B cell (primary cell): Measurements from ENCODE around the gene PIAS4. TPM values are rescaled to one million over a fixed set of nuclear protein-coding genes. Genes with fewer than 3 reads are reported as not detected.
A peak's percentile ranks its signal among the peaks of the same experiment; 100 is the strongest.

ENCODE experiments used
- ATAC-seq: fragments of 200-7000 bp; cut with Tn5 transposase; one replicate; pipeline ENCODE4 v1.10.0; 2021; ENCODE audit warnings: low read depth, mild to moderate bottlenecking, moderate number of reproducible peaks, moderate library complexity
- CTCF ChIA-PET: fragments of 350-600 bp; sonication (Branson Sonifier 250); formaldehyde crosslinking; loops from one replicate; lab custom pipeline; 2021; ENCODE audit warnings: antibody characterized with exemption, inconsistent platforms; lab: Charles Lee
- POLR2A ChIA-PET: fragments of 350-600 bp; sonication (Branson Sonifier 250); formaldehyde crosslinking; loops from one replicate; lab custom pipeline; 2021; ENCODE audit warnings: antibody characterized with exemption; lab: Charles Lee
- DNase-seq: peaks from one replicate; pipeline ENCODE4 v3.0.0; 2013
- H2AFZ ChIP-seq: 2 replicates; pipeline ENCODE4 v1.6.1; 2012; ENCODE audit warnings: mild to moderate bottlenecking, low read depth, low read length; ENCODE audit not compliant: insufficient read depth, poor library complexity, severe bottlenecking
- H3K27ac ChIP-seq, 2 donors: 1 replicate in 1 of 2; 2 replicates in 1 of 2; pipeline ENCODE4 v1.5.1; 2012 to 2013; ENCODE audit warnings: low read length in 2 of 2, mild to moderate bottlenecking in 2 of 2, moderate library complexity in 1 of 2
- H3K27me3 ChIP-seq, 4 experiments: fragments of 200-600 bp in 1 of 4; sonication (generic) in 1 of 4; replicated peaks in 1 of 4; 1 replicate in 2 of 4; 2 replicates in 2 of 4; pipeline versions ENCODE4 v1.6.1 to v1.7.0; 2013 to 2016; ENCODE audit warnings: low read length in 3 of 4, mild to moderate bottlenecking in 2 of 4, mixed read lengths in 1 of 4, moderate library complexity in 1 of 4; ENCODE audit not compliant: insufficient read depth in 4 of 4, control insufficient read depth in 3 of 4; ENCODE audit errors: control extremely low read depth in 1 of 4
- H3K36me3 ChIP-seq, 2 experiments: replicated peaks in 1 of 2; 1 replicate in 1 of 2; 2 replicates in 1 of 2; pipeline versions ENCODE4 v1.6.1 to v1.7.1; 2013; ENCODE audit warnings: low read length in 1 of 2; ENCODE audit not compliant: insufficient read depth in 2 of 2, control insufficient read depth in 1 of 2; ENCODE audit errors: control extremely low read depth in 1 of 2, extremely low read depth in 1 of 2
- H3K4me1 ChIP-seq, 2 donors: fragments of 200-600 bp in 1 of 2; sonication (generic) in 1 of 2; 1 replicate in 1 of 2; 2 replicates in 1 of 2; pipeline versions ENCODE4 v1.5.1 to v1.6.1; 2013 to 2017; ENCODE audit warnings: low read length in 2 of 2; ENCODE audit not compliant: control insufficient read depth in 2 of 2, insufficient read depth in 2 of 2
- H3K4me2 ChIP-seq: replicated peaks from 2 replicates; pipeline ENCODE3; 2012; ENCODE audit warnings: mild to moderate bottlenecking, low read depth, low read length; ENCODE audit not compliant: poor library complexity, severe bottlenecking
- H3K4me3 ChIP-seq, 5 experiments: fragments of 200-600 bp in 1 of 5; sonication (generic) in 1 of 5; 1 replicate in 3 of 5; 2 replicates in 2 of 5; pipeline versions ENCODE4 v1.5.1 to v1.7.0; 2011 to 2016; ENCODE audit warnings: low read length in 4 of 5, mild to moderate bottlenecking in 4 of 5, low read depth in 2 of 5, control low read depth in 1 of 5, moderate library complexity in 1 of 5; ENCODE audit not compliant: insufficient read depth in 1 of 5; ENCODE audit errors: control extremely low read depth in 1 of 5, extremely low read depth in 1 of 5
- H3K79me2 ChIP-seq: fragments of 200-600 bp; sonication (generic); one replicate; pipeline ENCODE4 v1.6.0; 2016; ENCODE audit warnings: low read length; ENCODE audit not compliant: control insufficient read depth, insufficient read depth
- H3K9ac ChIP-seq: fragments of 200-600 bp; sonication (generic); 2 replicates; pipeline ENCODE4 v1.6.1; 2017; ENCODE audit warnings: mild to moderate bottlenecking, low read length, moderate library complexity
- H3K9me3 ChIP-seq, 3 donors: one replicate each; pipeline versions ENCODE4 v1.6.1 to v1.7.1; 2013; ENCODE audit warnings: low read length in 2 of 3; ENCODE audit not compliant: control insufficient read depth in 2 of 3, insufficient read depth in 1 of 3; ENCODE audit errors: control extremely low read depth in 1 of 3
- H4K20me1 ChIP-seq: 2 replicates; pipeline ENCODE4 v1.6.0; 2012; ENCODE audit warnings: mild to moderate bottlenecking, low read length; ENCODE audit not compliant: insufficient read depth, control insufficient read depth, poor library complexity, severe bottlenecking
- H3K27ac Mint-ChIP-seq: one replicate; pipeline ENCODE4 v1.8.0; 2021; ENCODE audit warnings: mixed read lengths
- H3K27me3 Mint-ChIP-seq: one replicate; pipeline ENCODE4 v1.8.0; 2021; ENCODE audit warnings: mixed read lengths
- H3K4me1 Mint-ChIP-seq: one replicate; pipeline ENCODE4 v1.8.0; 2021; ENCODE audit warnings: mixed read lengths
- H3K4me3 Mint-ChIP-seq: one replicate; pipeline ENCODE4 v1.8.0; 2021; ENCODE audit warnings: mixed read lengths
- H3K9me3 Mint-ChIP-seq: one replicate; pipeline ENCODE4 v1.8.0; 2022; ENCODE audit warnings: mixed read lengths; ENCODE audit not compliant: insufficient read depth
- EZH2 ChIP-seq: IDR thresholded peaks from 2 replicates; pipeline ENCODE4 v1.6.1; 2012; ENCODE audit warnings: borderline replicate concordance, low read depth, mild to moderate bottlenecking, moderate library complexity, low read length; ENCODE audit not compliant: insufficient read depth, poor library complexity, severe bottlenecking
- WGBS: methylation state at CpG from one replicate; pipeline ENCODE4 v1.1.5; 2013; ENCODE audit warnings: missing lambda C conversion rate; ENCODE audit not compliant: insufficient coverage; 5-methylcytosine and 5-hydroxymethylcytosine counted together
- intact Hi-C: fragments of 100-400 bp; cut with micrococcal nuclease; formaldehyde crosslinking; loops from one replicate; pipeline ENCODE4 v1.10.0; 2022
- polyA plus RNA-seq: library from polyadenylated mRNA; depleted of rRNA; stranded (reverse); fragments of >200 nt; gene quantifications from 2 replicates; pipeline ENCODE4 v1.2.3, GENCODE V29; 2012
- total RNA-seq, 2 donors: library from RNA; stranded (reverse); fragments of 120-200 nt in 1 of 2; gene quantifications; 1 replicate in 1 of 2; 2 replicates in 1 of 2; pipeline versions ENCODE4 v1.2.3 to v1.2.4, GENCODE V29; 2013 to 2022
- TF ChIP-seq, protein P1 (sequence below): fragments of 200-600 bp; IDR thresholded peaks from one replicate; pipeline ENCODE4 v1.8.0; 2022; ENCODE audit warnings: antibody characterized with exemption, mild to moderate bottlenecking

Gene PIAS4
- total and polyA plus RNA-seq, 2 donors (not counting 1 experiment from before 2014, with no cell fraction given), result 13.7 to 56.8 TPM

GRCh38 chr19:3981736-3982681 lies 25.5 kb upstream of the PIAS4 start:
- peaks cover 3 to 72% of the 10 kb centered on the region in 2 experiments for H3K36me3 ChIP-seq
- ATAC-seq (no peak), DNase-seq (peak; percentile 36)
- H3K27ac Mint-ChIP-seq, result no peak overlapping the region
- POLR2A ChIA-PET, result interaction anchor here (0.6 to 1.3 kb wide), 2 partner anchors 10 to 176 kb away, joined by 3 to 8 read pairs; no protein-coding TSS in a partner anchor
- WGBS, result 93% methylated on average over 36 of the region's 39 CpGs
- no peak for TF ChIP-seq EZH2
- peaks cover 82% of the 10 kb centered on the region for H4K20me1 ChIP-seq
- H3K4me3 ChIP-seq, result no peak overlapping the region
- no peaks in the 10 kb centered on the region for H3K27me3 ChIP-seq
- H3K4me1 ChIP-seq, result peaks cover 22 to 32% of the 10 kb centered on the region in 2 donors
- H3K79me2 ChIP-seq, result peaks cover 43% of the 10 kb centered on the region
- no peak overlapping the region for H3K4me2 ChIP-seq
- intact Hi-C loops, result no loop called here
- CTCF ChIA-PET, result interaction anchor here (1.0 kb wide), 1 partner anchor 11 kb away, joined by 4 read pairs; the partner anchor contains the start of gene DAPK3
- no peak overlapping the region for H2AFZ ChIP-seq
- no peak overlapping the region for H3K27ac ChIP-seq
- H3K9me3 ChIP-seq, result peaks cover 0 to 4% (median 0%) of the 10 kb centered on the region in 3 donors
- H3K9ac ChIP-seq, result no peak overlapping the region
- no peaks in the 10 kb centered on the region for H3K9me3 Mint-ChIP-seq
- peaks cover 48% of the 10 kb centered on the region for H3K4me1 Mint-ChIP-seq
- no peak overlapping the region for H3K4me3 Mint-ChIP-seq
- no peaks in the 10 kb centered on the region for H3K27me3 Mint-ChIP-seq

GRCh38 chr19:3982701-3983541 lies 24.6 kb upstream of the PIAS4 start:
- Histone ChIP-seq H3K36me3 (peaks cover 3 to 63% of the 10 kb centered on the region in 2 experiments), H3K4me2 (peak overlapping the region; percentile 76), H3K27ac (peak overlapping the region; percentile 78 to 90), H3K4me3 (no peak overlapping the region), H3K9ac (no peak overlapping the region), H2AFZ (no peak overlapping the region), H3K4me1 (peaks cover 28 to 41% of the 10 kb centered on the region in 2 donors), H3K9me3 (peaks cover 0 to 1% (median 0%) of the 10 kb centered on the region in 3 donors), H4K20me1 (peaks cover 73% of the 10 kb centered on the region), H3K79me2 (peaks cover 43% of the 10 kb centered on the region), H3K27me3 (no peaks in the 10 kb centered on the region)
- TF ChIP-seq, protein P1, sequence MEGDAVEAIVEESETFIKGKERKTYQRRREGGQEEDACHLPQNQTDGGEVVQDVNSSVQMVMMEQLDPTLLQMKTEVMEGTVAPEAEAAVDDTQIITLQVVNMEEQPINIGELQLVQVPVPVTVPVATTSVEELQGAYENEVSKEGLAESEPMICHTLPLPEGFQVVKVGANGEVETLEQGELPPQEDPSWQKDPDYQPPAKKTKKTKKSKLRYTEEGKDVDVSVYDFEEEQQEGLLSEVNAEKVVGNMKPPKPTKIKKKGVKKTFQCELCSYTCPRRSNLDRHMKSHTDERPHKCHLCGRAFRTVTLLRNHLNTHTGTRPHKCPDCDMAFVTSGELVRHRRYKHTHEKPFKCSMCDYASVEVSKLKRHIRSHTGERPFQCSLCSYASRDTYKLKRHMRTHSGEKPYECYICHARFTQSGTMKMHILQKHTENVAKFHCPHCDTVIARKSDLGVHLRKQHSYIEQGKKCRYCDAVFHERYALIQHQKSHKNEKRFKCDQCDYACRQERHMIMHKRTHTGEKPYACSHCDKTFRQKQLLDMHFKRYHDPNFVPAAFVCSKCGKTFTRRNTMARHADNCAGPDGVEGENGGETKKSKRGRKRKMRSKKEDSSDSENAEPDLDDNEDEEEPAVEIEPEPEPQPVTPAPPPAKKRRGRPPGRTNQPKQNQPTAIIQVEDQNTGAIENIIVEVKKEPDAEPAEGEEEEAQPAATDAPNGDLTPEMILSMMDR, result no peak
- TF ChIP-seq EZH2, result no peak
- peak overlapping the region; percentile 98 for H3K4me3 Mint-ChIP-seq
- ChIA-PET CTCF (interaction anchor here (1.0 to 1.4 kb wide), 3 partner anchors 12 to 160 kb away, joined by 3 to 6 read pairs (median 4); partner anchors contain the start of gene DAPK3), POLR2A (interaction anchor here (0.6 to 1.3 kb wide), 2 partner anchors 11 to 175 kb away, joined by 3 to 8 read pairs; no protein-coding TSS in a partner anchor)
- no peak for ATAC-seq
- peak overlapping the region; percentile 97 for H3K27ac Mint-ChIP-seq
- DNase-seq, result peak; percentile 42
- H3K4me1 Mint-ChIP-seq, result peaks cover 56% of the 10 kb centered on the region
- 92% methylated on average over 27 of the region's 40 CpGs for WGBS
- no peaks in the 10 kb centered on the region for H3K9me3 Mint-ChIP-seq
- no peaks in the 10 kb centered on the region for H3K27me3 Mint-ChIP-seq
- intact Hi-C loops, result no loop called here
